OCI-LY3 (cell line): ENCODE data around the gene TRABD.

Experiments used
- H2AFZ ChIP-seq: fragments of 200-600, 300-600 bp; shearing (Covaris generic); 2 replicates; pipeline ENCODE4 v1.6.0; 2014; ENCODE audit warnings: antibody characterized with exemption, low read depth, low read length
- H3K27ac ChIP-seq: fragments of 200-600, 300-600 bp; sonication (generic); 2 replicates; pipeline ENCODE4 v1.5.1; 2014; ENCODE audit warnings: mild to moderate bottlenecking, low read length, moderate library complexity, mixed read lengths
- H3K27me3 ChIP-seq: fragments of 200-600, 300-600 bp; sonication (generic); 2 replicates; pipeline ENCODE4 v1.6.1; 2014; ENCODE audit warnings: low read depth, low read length, mixed read lengths
- H3K36me3 ChIP-seq: fragments of 200-600, 300-600 bp; sonication (generic); replicated peaks from 2 replicates; pipeline ENCODE3; 2014; ENCODE audit warnings: low read depth, low read length, mixed read lengths
- H3K4me1 ChIP-seq: fragments of 300-600, 200-600 bp; sonication (generic); 2 replicates; pipeline ENCODE4 v1.6.1; 2014; ENCODE audit warnings: low read length, mixed read lengths
- H3K4me2 ChIP-seq: fragments of 200-600, 300-600 bp; sonication (generic); 2 replicates; pipeline ENCODE4 v1.6.1; 2014; ENCODE audit warnings: low read length, mixed read lengths
- H3K4me3 ChIP-seq: fragments of 300-600, 200-600 bp; sonication (generic); 2 replicates; pipeline ENCODE4 v1.5.1; 2014; ENCODE audit warnings: antibody characterized with exemption, mild to moderate bottlenecking, low read length, moderate library complexity
- H3K79me2 ChIP-seq: fragments of 300-600, 200-600 bp; shearing (Covaris generic); 2 replicates; pipeline ENCODE4 v1.6.1; 2014; ENCODE audit warnings: mild to moderate bottlenecking, low read length, mixed read lengths
- H3K9ac ChIP-seq: fragments of 300-600, 200-600 bp; shearing (Covaris generic); 2 replicates; pipeline ENCODE4 v1.6.0; 2014; ENCODE audit warnings: mild to moderate bottlenecking, low read length, moderate library complexity
- H3K9me3 ChIP-seq: fragments of 200-600, 300-600 bp; shearing (Covaris generic); 2 replicates; pipeline ENCODE4 v1.6.1; 2014; ENCODE audit warnings: low read length, mixed read lengths; ENCODE audit not compliant: insufficient read depth
- H4K20me1 ChIP-seq: fragments of 200-600, 300-600 bp; sonication (generic); 2 replicates; pipeline ENCODE4 v1.6.1; 2016; ENCODE audit warnings: low read length, mixed read lengths; ENCODE audit not compliant: insufficient read depth
- EZH2phosphoT487 ChIP-seq: fragments of 200-600 bp; shearing (Covaris generic); IDR thresholded peaks from 2 replicates; pipeline ENCODE4 v1.6.1; 2018; ENCODE audit warnings: antibody characterized with exemption, mixed run types, low read depth
- TF ChIP-seq, protein P1 (sequence below): fragments of 200-600, 300-600 bp; sonication (generic); IDR thresholded peaks from 2 replicates; pipeline ENCODE4 v1.5.1; 2014; ENCODE audit warnings: antibody characterized with exemption, low read length, low read depth

TRABD gene

DNA sequence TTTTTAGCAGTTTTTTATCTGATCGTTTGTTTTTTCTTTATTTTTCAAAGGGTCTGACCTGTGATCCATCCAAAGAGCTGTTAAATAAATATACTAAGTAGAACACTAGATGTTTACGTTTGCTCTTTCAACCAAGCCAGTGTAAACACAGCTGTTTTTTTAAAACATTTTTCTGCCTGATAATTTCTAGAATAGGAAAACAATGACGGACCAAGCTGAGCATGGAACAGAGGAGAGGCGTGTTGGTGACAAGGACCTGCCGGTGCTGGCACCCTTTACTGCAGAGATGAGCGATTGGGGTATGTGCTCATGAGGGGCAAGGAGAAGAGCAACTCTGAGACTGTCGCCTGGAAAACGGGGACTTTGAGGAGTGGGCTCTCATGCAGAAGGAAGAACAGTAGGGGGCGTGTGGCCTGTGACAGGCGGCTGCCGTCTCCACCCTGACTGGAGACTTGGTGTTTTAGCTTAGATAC lies 43.8 kb upstream of the TRABD start:
- H3K4me3 ChIP-seq = no peak overlapping the region
- no peaks in the 10 kb centered on the region for H3K27me3 ChIP-seq
- no peak overlapping the region for H3K9ac ChIP-seq
- no peak overlapping the region for H2AFZ ChIP-seq
- H4K20me1 ChIP-seq = no peaks in the 10 kb centered on the region
- H3K4me2 ChIP-seq = no peak overlapping the region
- H3K9me3 ChIP-seq = no peaks in the 10 kb centered on the region
- TF ChIP-seq EZH2phosphoT487 = no peak
- TF ChIP-seq, protein P1, sequence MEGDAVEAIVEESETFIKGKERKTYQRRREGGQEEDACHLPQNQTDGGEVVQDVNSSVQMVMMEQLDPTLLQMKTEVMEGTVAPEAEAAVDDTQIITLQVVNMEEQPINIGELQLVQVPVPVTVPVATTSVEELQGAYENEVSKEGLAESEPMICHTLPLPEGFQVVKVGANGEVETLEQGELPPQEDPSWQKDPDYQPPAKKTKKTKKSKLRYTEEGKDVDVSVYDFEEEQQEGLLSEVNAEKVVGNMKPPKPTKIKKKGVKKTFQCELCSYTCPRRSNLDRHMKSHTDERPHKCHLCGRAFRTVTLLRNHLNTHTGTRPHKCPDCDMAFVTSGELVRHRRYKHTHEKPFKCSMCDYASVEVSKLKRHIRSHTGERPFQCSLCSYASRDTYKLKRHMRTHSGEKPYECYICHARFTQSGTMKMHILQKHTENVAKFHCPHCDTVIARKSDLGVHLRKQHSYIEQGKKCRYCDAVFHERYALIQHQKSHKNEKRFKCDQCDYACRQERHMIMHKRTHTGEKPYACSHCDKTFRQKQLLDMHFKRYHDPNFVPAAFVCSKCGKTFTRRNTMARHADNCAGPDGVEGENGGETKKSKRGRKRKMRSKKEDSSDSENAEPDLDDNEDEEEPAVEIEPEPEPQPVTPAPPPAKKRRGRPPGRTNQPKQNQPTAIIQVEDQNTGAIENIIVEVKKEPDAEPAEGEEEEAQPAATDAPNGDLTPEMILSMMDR = no peak
- H3K79me2 ChIP-seq = no peaks in the 10 kb centered on the region
- H3K4me1 ChIP-seq = peaks cover 8% of the 10 kb centered on the region
- no peaks in the 10 kb centered on the region for H3K36me3 ChIP-seq
- H3K27ac ChIP-seq = no peak overlapping the region

DNA sequence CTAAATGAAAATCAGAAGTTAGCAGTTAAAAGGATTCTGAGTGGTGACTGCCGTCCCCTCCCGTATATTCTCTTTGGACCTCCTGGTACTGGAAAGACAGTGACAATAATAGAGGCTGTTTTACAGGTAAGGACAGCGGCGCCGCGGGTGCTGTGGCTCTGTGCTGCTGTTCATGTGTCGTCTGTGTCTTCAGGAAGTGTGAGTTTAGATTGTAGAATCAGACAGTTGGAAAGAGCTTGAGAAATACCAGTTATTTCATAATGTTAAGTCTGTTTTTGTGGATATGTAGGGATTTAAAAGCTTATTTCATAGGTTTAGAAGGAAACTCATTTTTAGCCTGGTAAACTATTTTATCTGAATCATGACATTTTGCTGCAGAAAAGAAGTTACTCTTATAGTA lies 42.6 kb upstream of the TRABD start:
- H3K9ac ChIP-seq = no peak overlapping the region
- no peak overlapping the region for H3K27ac ChIP-seq
- H3K79me2 ChIP-seq = no peaks in the 10 kb centered on the region
- H3K36me3 ChIP-seq = no peaks in the 10 kb centered on the region
- no peak for TF ChIP-seq EZH2phosphoT487
- TF ChIP-seq, protein P1 = no peak
- peaks cover 8% of the 10 kb centered on the region for H3K4me1 ChIP-seq
- no peaks in the 10 kb centered on the region for H3K27me3 ChIP-seq
- no peaks in the 10 kb centered on the region for H3K9me3 ChIP-seq
- no peak overlapping the region for H3K4me3 ChIP-seq
- H2AFZ ChIP-seq = no peak overlapping the region
- H4K20me1 ChIP-seq = no peaks in the 10 kb centered on the region
- H3K4me2 ChIP-seq = no peak overlapping the region

GRCh38 chr22:50144005-50144614 lies 41.6 kb upstream of the TRABD start:
- Histone ChIP-seq H3K79me2 (no peaks in the 10 kb centered on the region), H3K4me1 (peaks cover 11% of the 10 kb centered on the region), H3K4me2 (no peak overlapping the region), H3K4me3 (no peak overlapping the region), H2AFZ (no peak overlapping the region), H3K9me3 (no peaks in the 10 kb centered on the region), H3K9ac (no peak overlapping the region), H3K27me3 (no peaks in the 10 kb centered on the region), H3K27ac (no peak overlapping the region), H3K36me3 (no peaks in the 10 kb centered on the region), H4K20me1 (no peaks in the 10 kb centered on the region)
- no peak for TF ChIP-seq EZH2phosphoT487
- TF ChIP-seq, protein P1 = peak; percentile 14

GRCh38 chr22:50145721-50146438 lies 39.8 kb upstream of the TRABD start:
- Histone ChIP-seq H3K27me3 (peaks cover 8% of the 10 kb centered on the region; the same call in 1 of the 2 replicates), H4K20me1 (no peaks in the 10 kb centered on the region), H3K4me1 (peaks cover 2% of the 10 kb centered on the region; the same call in 1 of the 2 replicates), H3K27ac (no peak overlapping the region), H2AFZ (no peak overlapping the region), H3K9me3 (no peaks in the 10 kb centered on the region), H3K36me3 (no peaks in the 10 kb centered on the region), H3K4me3 (no peak overlapping the region), H3K9ac (no peak overlapping the region), H3K4me2 (no peak overlapping the region), H3K79me2 (no peaks in the 10 kb centered on the region)
- TF ChIP-seq, protein P1 = no peak
- no peak for TF ChIP-seq EZH2phosphoT487
